GM12891 (cell line): ENCODE measurements around the gene ZC3H14.

Experiments used
- PAX5 ChIP-seq: IDR thresholded peaks from 2 replicates; pipeline ENCODE4 v1.6.1; 2011; ENCODE audit warnings: low read length, moderate library complexity, mild to moderate bottlenecking; ENCODE audit not compliant: insufficient read depth, severe bottlenecking
- POLR2A ChIP-seq: IDR thresholded peaks from 2 replicates; pipeline ENCODE4 v1.6.1; 2011; ENCODE audit warnings: low read depth, low read length, control low read depth
- POLR2AphosphoS5 ChIP-seq: IDR thresholded peaks from 2 replicates; pipeline ENCODE4 v1.6.1; 2011; ENCODE audit warnings: low read depth, low read length, control low read depth
- POU2F2 ChIP-seq: IDR thresholded peaks from 2 replicates; pipeline ENCODE4 v1.6.1; 2011; ENCODE audit warnings: low read depth, mild to moderate bottlenecking, control low read depth, low read length, moderate library complexity
- SPI1 ChIP-seq: IDR thresholded peaks from 2 replicates; pipeline ENCODE4 v1.6.1; 2011; ENCODE audit warnings: low read depth, low read length, control low read depth
- TAF1 ChIP-seq: IDR thresholded peaks from 2 replicates; pipeline ENCODE4 v1.6.1; 2011; ENCODE audit warnings: low read depth, low read length, control low read depth

DNA sequence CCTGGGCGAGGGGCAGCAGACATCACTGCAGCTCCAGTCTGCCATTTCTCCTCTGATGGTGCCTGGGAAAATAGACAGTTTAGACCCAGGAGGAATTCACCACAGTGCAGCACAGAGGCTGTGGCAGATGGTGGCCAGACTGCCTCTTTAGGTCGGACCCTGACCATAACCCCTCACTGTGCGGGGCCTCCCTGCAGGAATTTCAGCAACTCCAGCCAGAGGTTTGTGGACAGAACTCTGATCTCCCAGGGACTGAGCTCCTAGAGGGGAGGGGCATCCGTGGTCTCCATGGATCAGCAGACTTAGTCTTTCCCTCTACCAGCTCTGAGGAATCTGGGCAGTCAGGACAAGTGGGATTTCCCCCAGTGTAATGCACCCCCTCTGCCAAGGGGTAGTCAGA is 106.5 kb downstream of the ZC3H14 start:
- TF ChIP-seq POLR2A, result no peak
- TF ChIP-seq POLR2AphosphoS5, result no peak
- no peak for TF ChIP-seq TAF1
- TF ChIP-seq POU2F2, result no peak
- TF ChIP-seq SPI1, result no peak
- no peak for TF ChIP-seq PAX5
